K562 (cell line): ENCODE measurements around the gene CCNA1. TPM values are rescaled to one million over a fixed set of nuclear protein-coding genes. Genes with fewer than 3 reads are reported as not detected.

Experiments
- ATAC-seq: fragments of 200-7000 bp; cut with Tn5 transposase; 3 replicates; pipeline ENCODE4 v1.9.1; 2020; ENCODE audit warnings: moderate library complexity
- BruUV-seq: library from RNA; stranded (reverse); fragments of 400-500 nt; replicated peaks from 2 replicates; lab custom pipeline; 2021; lab: Mats Ljungman, UMichigan
- CTCF ChIA-PET: fragments of 300-600 bp; formaldehyde crosslinking; extraction: SDS; loops from one replicate; lab custom pipeline; 2021; ENCODE audit warnings: low intra/inter-chr PET ratio; lab: Yijun Ruan, JAX
- POLR2A ChIA-PET: fragments of 300-600, 350-650 bp; sonication (Branson Sonifier 250); formaldehyde crosslinking; extraction: SDS; loops from one replicate; lab custom pipeline; 2021; ENCODE audit warnings: antibody characterized with exemption, inconsistent platforms; lab: Yijun Ruan, JAX
- DNase-seq, 4 experiments: peaks; one replicate each; pipeline versions ENCODE4 v3.0.0 to v3.0.0-alpha.2; 2011 to 2018; ENCODE audit warnings: low spot score in 3 of 4, mixed read lengths in 3 of 4; ENCODE audit errors: extremely low read depth in 1 of 4
- FAIRE-seq: peaks from 2 replicates; lab custom pipeline; 2011; peaks lifted over from hg19 to GRCh38; lab: Jason Lieb, UNC
- H2AFZ ChIP-seq: 2 replicates; pipeline ENCODE4 v1.6.0; 2011; ENCODE audit warnings: low read depth, low read length, control low read depth, inconsistent platforms
- H3K27ac ChIP-seq: fragments of 200-600 bp; 3 replicates; pipeline ENCODE4 v1.8.0; 2011; ENCODE audit warnings: low read depth, mild to moderate bottlenecking, control low read depth, inconsistent platforms, low read length, moderate library complexity, mixed read lengths; ENCODE audit errors: extremely low read depth
- H3K27me3 ChIP-seq, 2 experiments: fragments of 300-600 bp in 1 of 2; 2 replicates in 1 of 2; 3 replicates in 1 of 2; pipeline versions ENCODE4 v1.6.0 to v1.8.0; 2011; ENCODE audit warnings: inconsistent platforms in 2 of 2, low read length in 2 of 2, mild to moderate bottlenecking in 1 of 2, mixed read lengths in 1 of 2, moderate library complexity in 1 of 2; ENCODE audit not compliant: control insufficient read depth in 2 of 2, insufficient read depth in 2 of 2
- H3K36me3 ChIP-seq: fragments of 300-600 bp; 3 replicates; pipeline ENCODE4 v1.8.0; 2011; ENCODE audit warnings: mild to moderate bottlenecking, low read length, inconsistent platforms; ENCODE audit not compliant: control insufficient read depth, insufficient read depth
- H3K4me1 ChIP-seq, 2 experiments: fragments of 200-600 bp in 1 of 2; replicated peaks in 1 of 2; 2 replicates in 1 of 2; 3 replicates in 1 of 2; pipeline versions ENCODE4 v1.5.1 to v1.8.0; 2011; ENCODE audit warnings: inconsistent platforms in 2 of 2, low read length in 2 of 2, mild to moderate bottlenecking in 1 of 2, mixed read lengths in 1 of 2, moderate library complexity in 1 of 2; ENCODE audit not compliant: control insufficient read depth in 2 of 2, insufficient read depth in 2 of 2
- H3K4me2 ChIP-seq: 2 replicates; pipeline ENCODE4 v1.6.1; 2011; ENCODE audit warnings: low read length, control low read depth, inconsistent platforms, mixed read lengths; ENCODE audit not compliant: insufficient read depth
- H3K4me3 ChIP-seq: fragments of 200-600 bp; sonication (generic), shearing (Covaris generic); 2 replicates; pipeline ENCODE4 v1.5.1; 2016; ENCODE audit warnings: control low read depth, inconsistent platforms
- H3K79me2 ChIP-seq: fragments of 200-600 bp; 3 replicates; pipeline ENCODE4 v1.8.0; 2011; ENCODE audit warnings: low read length, inconsistent platforms; ENCODE audit not compliant: control insufficient read depth, insufficient read depth
- H3K9ac ChIP-seq, 2 experiments: 2 replicates each; pipeline versions ENCODE4 v1.6.0 to v1.6.1; 2011; ENCODE audit warnings: low read depth in 2 of 2, low read length in 2 of 2, control low read depth in 1 of 2, inconsistent platforms in 1 of 2, mild to moderate bottlenecking in 1 of 2, mixed read lengths in 1 of 2; ENCODE audit not compliant: insufficient read depth in 1 of 2
- H3K9me1 ChIP-seq: one replicate; pipeline ENCODE4 v1.6.0; 2011; ENCODE audit warnings: inconsistent platforms, mild to moderate bottlenecking, low read length, moderate library complexity; ENCODE audit not compliant: control insufficient read depth, insufficient read depth
- H3K9me3 ChIP-seq: replicated peaks from 2 replicates; pipeline ENCODE4 v1.5.1; 2011; ENCODE audit warnings: low read depth, low read length, inconsistent platforms; ENCODE audit not compliant: control insufficient read depth, insufficient read depth
- H4K20me1 ChIP-seq: replicated peaks from 2 replicates; pipeline ENCODE4 v1.6.1; 2011; ENCODE audit warnings: low read length, inconsistent platforms, mixed read lengths; ENCODE audit not compliant: control insufficient read depth, insufficient read depth
- BRD9 ChIP-seq: fragments of 450-650 bp; IDR thresholded peaks from 2 replicates; pipeline ENCODE4 v1.6.1; 2018; ENCODE audit warnings: low read depth; ENCODE audit not compliant: partially characterized antibody
- CREB3 ChIP-seq: fragments of 450-650 bp; conservative IDR thresholded peaks from 2 replicates; pipeline ENCODE4 v1.6.1; 2016; ENCODE audit warnings: missing genetic modification characterization, low read depth, mild to moderate bottlenecking, missing compliant biosample characterization, moderate library complexity
- E2F3 ChIP-seq: fragments of 250-450 bp; sonication (Bioruptor Pico); IDR thresholded peaks from 2 replicates; pipeline ENCODE4 v1.4.0; 2020; ENCODE audit warnings: mild to moderate bottlenecking
- E2F6 ChIP-seq, 2 experiments: IDR thresholded peaks; 2 replicates each; pipeline ENCODE4 v1.6.1; 2011; ENCODE audit warnings: borderline replicate concordance in 1 of 2, control low read depth in 1 of 2, low read depth in 1 of 2, low read length in 1 of 2, mild to moderate bottlenecking in 1 of 2, mixed read lengths in 1 of 2, moderate library complexity in 1 of 2; ENCODE audit not compliant: insufficient read depth in 1 of 2, insufficient read length in 1 of 2, poor library complexity in 1 of 2, severe bottlenecking in 1 of 2; ENCODE audit errors: extremely low read depth in 1 of 2
- FOXA3 ChIP-seq, 2 experiments: fragments of 450-650 bp in 1 of 2; sonication (generic) in 1 of 2; formaldehyde crosslinking; IDR thresholded peaks in 1 of 2; conservative IDR thresholded peaks in 1 of 2; 2 replicates each; pipeline versions ENCODE4 v1.4.0 to v1.8.0; 2020 to 2022; ENCODE audit warnings: mild to moderate bottlenecking in 2 of 2, missing genetic modification reagents in 1 of 2
- ID3 ChIP-seq, 2 experiments: fragments of 250-450 bp in 1 of 2; fragments of 450-650 bp in 1 of 2; sonication (Bioruptor Pico) in 1 of 2; IDR thresholded peaks; 2 replicates each; pipeline versions ENCODE4 v1.6.1 to v1.8.0; 2016 to 2021; ENCODE audit warnings: mild to moderate bottlenecking in 2 of 2, moderate library complexity in 2 of 2, missing compliant biosample characterization in 1 of 2, missing genetic modification characterization in 1 of 2
- KLF16 ChIP-seq: IDR thresholded peaks from 2 replicates; pipeline ENCODE4 v1.6.1; 2016; ENCODE audit warnings: antibody characterized with exemption
- MXI1 ChIP-seq: IDR thresholded peaks from 2 replicates; pipeline ENCODE4 v1.6.1; 2011; ENCODE audit warnings: low read depth, mild to moderate bottlenecking, improper control_type of control experiment, low read length
- NUFIP1 ChIP-seq: fragments of 450-650 bp; IDR thresholded peaks from 2 replicates; pipeline ENCODE4 v1.6.1; 2018; ENCODE audit not compliant: partially characterized antibody
- ZNF165 ChIP-seq: fragments of 250-450 bp; sonication (Bioruptor Pico); IDR thresholded peaks from 2 replicates; pipeline ENCODE4 v1.4.0; 2020; ENCODE audit warnings: borderline replicate concordance
- ZNF311 ChIP-seq: fragments of 250-450 bp; sonication (Bioruptor Pico); IDR thresholded peaks from 2 replicates; pipeline ENCODE4 v1.4.0; 2020; ENCODE audit warnings: mild to moderate bottlenecking, moderate library complexity
- WGBS: fragments of 100-300 bp; shearing (Covaris generic); methylation state at CpG from one replicate; pipeline ENCODE4 v1.1.6; 2016; ENCODE audit warnings: low coverage, mixed read lengths; ENCODE audit not compliant: insufficient coverage; ENCODE audit errors: missing lambda C conversion rate; 5-methylcytosine and 5-hydroxymethylcytosine counted together
- in situ Hi-C: fragments of 300-500 bp; cut with MboI; formaldehyde crosslinking; loops from 4 replicates; pipeline ENCODE4 v1.15.0; 2018; ENCODE audit warnings: inconsistent platforms, mixed read lengths
- intact Hi-C: fragments of 100-400 bp; cut with micrococcal nuclease; formaldehyde crosslinking; loops from 2 replicates; pipeline ENCODE4 v1.14.2; 2022
- polyA plus RNA-seq, 8 experiments: library from polyadenylated mRNA; depleted of rRNA in 4 of 8; stranded (reverse) in 5 of 8; unstranded in 3 of 8; fragments of >200 nt; fragmentation: Nextera tagmentation in 2 of 8; fragmentation: Illumina TruSeq in 1 of 8; extraction: Ambion mirVana in 2 of 8; extraction: Trizol in 1 of 8; gene quantifications; 2 replicates each; pipeline versions ENCODE4 v1.2.1 to v1.2.3, GENCODE V29; 2011 to 2014; ENCODE audit warnings: inconsistent platforms in 1 of 8, missing spikeins in 1 of 8
- total RNA-seq, 7 experiments: library from RNA; depleted of rRNA in 6 of 7; stranded (reverse); fragments of >200 nt in 6 of 7; fragmentation: Illumina TruSeq in 2 of 7; extraction: Trizol in 2 of 7; gene quantifications; 2 replicates each; pipeline versions ENCODE4 v1.2.1 to v1.2.3, GENCODE V29; 2011 to 2021; ENCODE audit warnings: low replicate concordance in 1 of 7

CCNA1 gene
- total and polyA plus RNA-seq, 9 of the 15 experiments (the other 6 are each of a cell fraction or from before 2014, with no cell fraction given), result 0.08 TPM; not detected in 8

- DNase-seq (no peak), ATAC-seq (no peak), FAIRE-seq (no peak)
- POLR2A ChIA-PET, result interaction anchor here (0.6 kb wide), 1 partner anchor 622 kb away, joined by 3 read pairs; no protein-coding TSS in a partner anchor
- H3K9ac ChIP-seq, result no peak overlapping the region
- no TSS peak for BruUV-seq
- CTCF ChIA-PET, result no interaction called here
- H3K36me3 ChIP-seq, result no peaks in the 10 kb centered on the region
- in situ Hi-C loops (no loop called here), intact Hi-C loops (no loop called here)
- no peaks in the 10 kb centered on the region for H3K4me1 ChIP-seq
- H3K4me2 ChIP-seq, result no peak overlapping the region
- no peak overlapping the region for H2AFZ ChIP-seq
- H3K27ac ChIP-seq, result no peak overlapping the region
- no peak for TF ChIP-seq ID3 (CRISPR knock-in tag; IDR thresholded peaks at IDR 0.05)
- TF ChIP-seq ID3 (tag; IDR thresholded peaks at IDR 0.05), result no peak
- H3K4me3 ChIP-seq, result no peak overlapping the region
- no CpG with 5 or more reads among the region's 1 CpG for WGBS
- H3K9me3 ChIP-seq, result no peaks in the 10 kb centered on the region
- H3K79me2 ChIP-seq, result no peaks in the 10 kb centered on the region
- H3K27me3 ChIP-seq, result no peaks in the 10 kb centered on the region
- no peaks in the 10 kb centered on the region for H3K9me1 ChIP-seq
- no peaks in the 10 kb centered on the region for H4K20me1 ChIP-seq
These were observed 21.8 kb downstream of the CCNA1 start for GRCh38 chr13:36454121-36454520.

- WGBS, result 0% methylated on average over 3 of the region's 3 CpGs
- H3K27ac ChIP-seq, result no peak overlapping the region
- BruUV-seq, result no TSS peak
- ATAC-seq (no peak), FAIRE-seq (no peak), DNase-seq (no peak)
- no peaks in the 10 kb centered on the region for H3K27me3 ChIP-seq
- no peaks in the 10 kb centered on the region for H4K20me1 ChIP-seq
- CTCF ChIA-PET, result no interaction called here
- no peak overlapping the region for H3K4me3 ChIP-seq
- no peaks in the 10 kb centered on the region for H3K9me3 ChIP-seq
- in situ Hi-C loops, result no loop called here
- no peaks in the 10 kb centered on the region for H3K4me1 ChIP-seq
- no peaks in the 10 kb centered on the region for H3K79me2 ChIP-seq
- POLR2A ChIA-PET, result no interaction called here
- no peak overlapping the region for H2AFZ ChIP-seq
- no peaks in the 10 kb centered on the region for H3K9me1 ChIP-seq
- no peaks in the 10 kb centered on the region for H3K36me3 ChIP-seq
- H3K4me2 ChIP-seq, result no peak overlapping the region
- no peak overlapping the region for H3K9ac ChIP-seq
- intact Hi-C loops, result no loop called here
- no peak for TF ChIP-seq KLF16
- TF ChIP-seq FOXA3 (CRISPR knock-in tag; conservative IDR thresholded peaks at IDR 0.05 in 1 of 2, IDR thresholded peaks at IDR 0.05 in 1 of 2), result no peak
- no peak for TF ChIP-seq NUFIP1
- no peak for TF ChIP-seq MXI1
- TF ChIP-seq CREB3 (tag), result no peak
- no peak for TF ChIP-seq ZNF311
- TF ChIP-seq ZNF165 (CRISPR knock-in tag), result no peak
- no peak for TF ChIP-seq BRD9
- TF ChIP-seq E2F6 (IDR thresholded peaks at IDR 0.05; ENCODE audit: borderline replicate concordance in 1 of 2, extremely low read depth in 1 of 2, insufficient read depth in 1 of 2, insufficient read length in 1 of 2, low read depth in 1 of 2, low read length in 1 of 2, poor library complexity in 1 of 2, severe bottlenecking in 1 of 2), result no peak
- TF ChIP-seq E2F3, result no peak
These were observed 22.7 kb downstream of the CCNA1 start for GRCh38 chr13:36454987-36455386.
